Loucy (cell line): ENCODE data around the gene PTBP1.

Experiments used
- H2AFZ ChIP-seq: fragments of 200-600 bp; sonication (generic); 2 replicates; pipeline ENCODE4 v1.6.0; 2016; ENCODE audit warnings: antibody characterized with exemption, mild to moderate bottlenecking, low read length, moderate library complexity
- H3F3A ChIP-seq: fragments of 200-600 bp; 2 replicates; pipeline ENCODE4 v1.6.0; 2016; ENCODE audit warnings: antibody characterized with exemption, low read depth, mild to moderate bottlenecking
- H3K27me3 ChIP-seq: fragments of 200-600 bp; sonication (generic); 2 replicates; pipeline ENCODE4 v1.6.1; 2014; ENCODE audit warnings: low read length, mild to moderate bottlenecking; ENCODE audit not compliant: insufficient read depth, poor library complexity, severe bottlenecking
- H3K36me3 ChIP-seq: fragments of 200-600 bp; sonication (generic); 2 replicates; pipeline ENCODE4 v1.6.1; 2016; ENCODE audit warnings: low read length; ENCODE audit not compliant: insufficient read depth
- H3K4me1 ChIP-seq: fragments of 200-600 bp; sonication (generic); 2 replicates; pipeline ENCODE4 v1.5.1; 2014; ENCODE audit warnings: low read length, mild to moderate bottlenecking; ENCODE audit not compliant: insufficient read depth, poor library complexity, severe bottlenecking
- H3K4me2 ChIP-seq: fragments of 200-600 bp; sonication (generic); 2 replicates; pipeline ENCODE4 v1.6.0; 2014; ENCODE audit warnings: antibody characterized with exemption, low read length, low read depth, mild to moderate bottlenecking; ENCODE audit not compliant: poor library complexity, severe bottlenecking
- H3K4me3 ChIP-seq: fragments of 200-600 bp; sonication (generic); 2 replicates; pipeline ENCODE4 v1.5.1; 2014; ENCODE audit warnings: low read length, mild to moderate bottlenecking, mixed read lengths; ENCODE audit not compliant: poor library complexity, severe bottlenecking
- H3K79me2 ChIP-seq: fragments of 200-600 bp; sonication (generic); 2 replicates; pipeline ENCODE4 v1.6.1; 2014; ENCODE audit warnings: low read length; ENCODE audit not compliant: insufficient read depth
- H3K9ac ChIP-seq: fragments of 200-600 bp; sonication (generic); 2 replicates; pipeline ENCODE4 v1.6.0; 2014; ENCODE audit warnings: mild to moderate bottlenecking, low read depth, low read length, moderate library complexity; ENCODE audit not compliant: poor library complexity, severe bottlenecking
- H3K9me2 ChIP-seq: fragments of 200-600 bp; sonication (generic); replicated peaks from 2 replicates; pipeline ENCODE4 v1.6.1; 2016; ENCODE audit warnings: low read depth, low read length, mixed read lengths
- H3K9me3 ChIP-seq: fragments of 200-600 bp; sonication (generic); 2 replicates; pipeline ENCODE4 v1.6.1; 2014; ENCODE audit warnings: mild to moderate bottlenecking, antibody characterized with exemption, low read length, low read depth; ENCODE audit not compliant: insufficient read depth
- H4K20me1 ChIP-seq: fragments of 200-600 bp; sonication (generic); 2 replicates; pipeline ENCODE4 v1.6.0; 2014; ENCODE audit warnings: antibody characterized with exemption, low read length, mild to moderate bottlenecking; ENCODE audit not compliant: insufficient read depth, poor library complexity, severe bottlenecking
- EZH2phosphoT487 ChIP-seq: fragments of 200-600 bp; IDR thresholded peaks from 2 replicates; pipeline ENCODE4 v1.6.1; 2018; ENCODE audit warnings: antibody characterized with exemption, mild to moderate bottlenecking, moderate library complexity, borderline replicate concordance
- TF ChIP-seq, protein P1 (sequence below): fragments of 200-600 bp; sonication (generic); conservative IDR thresholded peaks from 2 replicates; pipeline ENCODE4 v1.5.1; 2014; ENCODE audit warnings: mild to moderate bottlenecking, antibody characterized with exemption, low read length

The PTBP1 gene

DNA sequence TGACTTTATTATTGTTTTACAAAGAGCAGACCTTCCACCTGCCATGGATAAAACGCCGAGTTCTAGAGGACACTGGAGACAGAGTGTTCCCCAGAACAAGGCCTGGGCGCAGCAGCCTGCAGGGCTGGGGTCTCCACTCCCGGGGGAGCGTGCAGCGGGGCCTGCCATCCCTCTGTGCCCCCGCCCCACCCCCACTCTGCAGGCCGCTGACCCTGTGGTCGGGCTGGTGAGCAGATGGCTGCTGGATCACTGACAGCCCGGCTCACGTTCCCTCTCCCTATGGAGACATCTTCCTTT lies 8.6 kb upstream of the PTBP1 start:
- Histone ChIP-seq H3K9me3 (no peaks in the 10 kb centered on the region), H3F3A (no peaks in the 10 kb centered on the region), H3K36me3 (no peaks in the 10 kb centered on the region), H3K9me2 (no peaks in the 10 kb centered on the region), H2AFZ (no peak overlapping the region), H3K27me3 (no peaks in the 10 kb centered on the region), H3K9ac (no peak overlapping the region), H4K20me1 (no peaks in the 10 kb centered on the region), H3K4me3 (no peak overlapping the region), H3K79me2 (no peaks in the 10 kb centered on the region), H3K4me2 (no peak overlapping the region), H3K4me1 (no peaks in the 10 kb centered on the region)
- TF ChIP-seq, protein P1, sequence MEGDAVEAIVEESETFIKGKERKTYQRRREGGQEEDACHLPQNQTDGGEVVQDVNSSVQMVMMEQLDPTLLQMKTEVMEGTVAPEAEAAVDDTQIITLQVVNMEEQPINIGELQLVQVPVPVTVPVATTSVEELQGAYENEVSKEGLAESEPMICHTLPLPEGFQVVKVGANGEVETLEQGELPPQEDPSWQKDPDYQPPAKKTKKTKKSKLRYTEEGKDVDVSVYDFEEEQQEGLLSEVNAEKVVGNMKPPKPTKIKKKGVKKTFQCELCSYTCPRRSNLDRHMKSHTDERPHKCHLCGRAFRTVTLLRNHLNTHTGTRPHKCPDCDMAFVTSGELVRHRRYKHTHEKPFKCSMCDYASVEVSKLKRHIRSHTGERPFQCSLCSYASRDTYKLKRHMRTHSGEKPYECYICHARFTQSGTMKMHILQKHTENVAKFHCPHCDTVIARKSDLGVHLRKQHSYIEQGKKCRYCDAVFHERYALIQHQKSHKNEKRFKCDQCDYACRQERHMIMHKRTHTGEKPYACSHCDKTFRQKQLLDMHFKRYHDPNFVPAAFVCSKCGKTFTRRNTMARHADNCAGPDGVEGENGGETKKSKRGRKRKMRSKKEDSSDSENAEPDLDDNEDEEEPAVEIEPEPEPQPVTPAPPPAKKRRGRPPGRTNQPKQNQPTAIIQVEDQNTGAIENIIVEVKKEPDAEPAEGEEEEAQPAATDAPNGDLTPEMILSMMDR, result no peak
- no peak for TF ChIP-seq EZH2phosphoT487

DNA sequence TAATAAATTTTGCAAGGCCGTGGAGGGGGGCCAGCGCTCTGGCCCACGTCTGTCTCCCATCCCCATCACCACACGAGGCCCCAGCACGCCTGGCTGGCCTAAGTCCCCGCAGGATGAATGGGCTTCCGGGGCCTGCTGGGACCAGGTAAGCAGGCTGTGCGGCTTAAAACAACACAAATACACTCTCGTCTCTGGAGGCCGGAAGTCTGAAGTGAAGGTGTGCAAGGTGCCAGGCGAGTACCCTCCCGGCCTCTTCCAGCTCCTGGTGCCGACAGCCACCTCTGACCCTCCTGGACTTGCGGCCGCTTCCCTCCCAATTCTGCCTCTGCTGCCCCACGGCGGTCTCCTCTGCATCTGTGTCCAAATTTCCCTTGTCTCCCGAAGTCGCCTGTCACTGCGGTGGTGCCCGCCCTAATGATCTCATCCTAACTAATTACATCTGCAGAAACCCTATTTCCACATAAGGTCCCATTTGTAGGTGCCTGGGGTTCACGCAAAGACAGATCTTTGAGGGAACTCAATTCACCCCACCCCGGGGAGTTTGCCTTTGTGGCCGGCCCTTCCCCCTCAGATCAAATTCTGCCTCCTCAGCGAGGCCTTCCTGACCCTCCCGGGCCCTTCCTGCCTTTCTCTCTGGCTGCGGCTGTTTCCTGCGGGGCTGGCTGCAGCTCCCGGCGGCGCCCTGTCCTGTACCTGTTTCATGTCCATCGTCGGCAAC lies 8.1 kb upstream of the PTBP1 start:
- Histone ChIP-seq H3F3A (no peaks in the 10 kb centered on the region), H3K9me3 (no peaks in the 10 kb centered on the region), H3K4me3 (no peak overlapping the region), H3K36me3 (no peaks in the 10 kb centered on the region), H3K27me3 (no peaks in the 10 kb centered on the region), H4K20me1 (no peaks in the 10 kb centered on the region), H3K79me2 (no peaks in the 10 kb centered on the region), H2AFZ (no peak overlapping the region), H3K9ac (no peak overlapping the region), H3K4me2 (no peak overlapping the region), H3K4me1 (no peaks in the 10 kb centered on the region), H3K9me2 (no peaks in the 10 kb centered on the region)
- TF ChIP-seq, protein P1, result no peak
- no peak for TF ChIP-seq EZH2phosphoT487

- H3K9me2 ChIP-seq, result no peaks in the 10 kb centered on the region
- H3K79me2 ChIP-seq, result no peaks in the 10 kb centered on the region
- H3K4me1 ChIP-seq, result no peaks in the 10 kb centered on the region
- no peaks in the 10 kb centered on the region for H3K36me3 ChIP-seq
- no peak for TF ChIP-seq EZH2phosphoT487
- TF ChIP-seq, protein P1, result no peak
- no peaks in the 10 kb centered on the region for H3K27me3 ChIP-seq
- no peaks in the 10 kb centered on the region for H3K9me3 ChIP-seq
- H3K4me2 ChIP-seq, result no peak overlapping the region
- H3K4me3 ChIP-seq, result no peak overlapping the region
- H3F3A ChIP-seq, result no peaks in the 10 kb centered on the region
- H2AFZ ChIP-seq, result no peak overlapping the region
- H4K20me1 ChIP-seq, result no peaks in the 10 kb centered on the region
- no peak overlapping the region for H3K9ac ChIP-seq
These were observed 7.6 kb upstream of the PTBP1 start for GRCh38 chr19:789701-790060.
